HG02840 (cell line): ENCODE data around the gene E2F4.

Experiments
- ATAC-seq: cut with Tn5 transposase; IDR thresholded peaks from one replicate; pipeline ENCODE4 v1.9.1; 2021; ENCODE audit warnings: mild to moderate bottlenecking, moderate library complexity, moderate number of reproducible peaks; ENCODE audit not compliant: unreplicated experiment, low FRiP score

The E2F4 gene, protein sequence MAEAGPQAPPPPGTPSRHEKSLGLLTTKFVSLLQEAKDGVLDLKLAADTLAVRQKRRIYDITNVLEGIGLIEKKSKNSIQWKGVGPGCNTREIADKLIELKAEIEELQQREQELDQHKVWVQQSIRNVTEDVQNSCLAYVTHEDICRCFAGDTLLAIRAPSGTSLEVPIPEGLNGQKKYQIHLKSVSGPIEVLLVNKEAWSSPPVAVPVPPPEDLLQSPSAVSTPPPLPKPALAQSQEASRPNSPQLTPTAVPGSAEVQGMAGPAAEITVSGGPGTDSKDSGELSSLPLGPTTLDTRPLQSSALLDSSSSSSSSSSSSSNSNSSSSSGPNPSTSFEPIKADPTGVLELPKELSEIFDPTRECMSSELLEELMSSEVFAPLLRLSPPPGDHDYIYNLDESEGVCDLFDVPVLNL

DNA sequence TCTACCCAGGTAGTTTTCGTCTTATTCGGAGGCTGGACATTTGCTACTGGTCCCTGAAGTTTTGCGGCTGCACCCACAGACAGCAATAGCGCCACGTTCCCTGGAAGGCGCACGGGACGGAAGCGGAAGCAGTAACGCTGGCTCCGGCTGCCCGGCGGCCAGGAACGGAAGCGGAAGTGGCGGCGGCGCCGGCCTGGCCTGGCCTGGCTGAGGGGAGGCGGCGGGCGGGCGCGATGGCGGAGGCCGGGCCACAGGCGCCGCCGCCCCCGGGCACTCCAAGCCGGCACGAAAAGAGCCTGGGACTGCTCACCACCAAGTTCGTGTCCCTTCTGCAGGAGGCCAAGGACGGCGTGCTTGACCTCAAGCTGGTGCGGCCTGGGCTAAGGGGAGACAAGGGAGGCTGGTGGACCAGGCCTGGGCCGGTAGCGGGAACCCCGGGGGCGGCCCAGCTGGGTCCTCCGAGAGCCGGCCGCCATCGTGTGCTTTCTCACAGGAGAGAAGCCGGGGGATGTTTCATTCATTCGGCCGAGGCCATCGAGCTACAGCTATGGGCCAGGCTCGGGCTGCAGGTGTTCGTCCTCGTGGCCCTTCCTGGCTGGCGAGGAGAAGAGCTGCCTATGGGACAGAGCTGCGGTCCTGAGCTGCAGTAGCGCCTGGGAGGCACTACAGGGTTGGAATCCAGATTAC, at the start of gene E2F4:
E2F4 (plus strand) TSS at position 161 of the 687 bp plus-strand sequence; CDS start at position 234, 73 bp downstream.
- peak; percentile 84 for ATAC-seq

DNA sequence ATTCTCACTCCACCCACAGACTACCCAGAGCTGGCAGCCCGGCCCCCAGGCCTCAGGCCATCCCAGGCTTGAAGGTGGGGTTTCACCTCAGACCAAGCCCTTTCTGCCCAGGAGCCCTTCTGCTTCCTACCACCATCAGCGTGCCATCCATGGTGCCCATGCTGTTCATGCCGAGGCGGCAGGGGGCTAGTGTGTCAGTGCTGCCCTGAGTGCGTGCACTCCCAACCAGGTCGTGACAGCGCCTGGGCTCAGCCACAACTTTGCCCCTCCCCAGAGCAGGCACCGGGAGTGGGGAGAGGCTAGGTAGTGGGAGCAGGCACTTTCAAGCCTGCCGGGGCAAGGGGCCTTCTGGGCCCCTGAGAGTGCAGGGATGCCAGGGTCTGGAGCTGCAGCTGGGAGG, 49.6 kb upstream of the E2F4 start:
- ATAC-seq: no peak

DNA sequence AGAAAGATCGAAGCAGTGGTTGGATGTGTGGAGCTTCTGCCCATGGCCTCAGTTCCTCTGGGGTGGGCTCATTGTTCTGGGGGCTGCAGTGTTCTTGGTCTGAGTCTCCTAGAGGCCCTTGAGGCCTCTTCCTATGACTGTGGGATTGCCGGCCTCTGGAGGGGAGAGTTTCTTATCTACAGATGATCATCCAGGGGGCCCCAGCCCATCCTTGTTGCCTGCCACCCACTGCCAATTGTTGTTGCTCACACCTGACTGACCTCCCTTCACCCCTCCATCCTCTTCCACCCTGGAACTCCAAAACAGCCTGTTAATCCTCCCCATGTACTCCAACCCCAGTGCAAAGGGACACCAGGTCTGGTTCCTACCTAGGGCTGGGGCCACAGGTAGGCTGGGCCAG, 47.0 kb upstream of the E2F4 start:
- no peak for ATAC-seq

DNA sequence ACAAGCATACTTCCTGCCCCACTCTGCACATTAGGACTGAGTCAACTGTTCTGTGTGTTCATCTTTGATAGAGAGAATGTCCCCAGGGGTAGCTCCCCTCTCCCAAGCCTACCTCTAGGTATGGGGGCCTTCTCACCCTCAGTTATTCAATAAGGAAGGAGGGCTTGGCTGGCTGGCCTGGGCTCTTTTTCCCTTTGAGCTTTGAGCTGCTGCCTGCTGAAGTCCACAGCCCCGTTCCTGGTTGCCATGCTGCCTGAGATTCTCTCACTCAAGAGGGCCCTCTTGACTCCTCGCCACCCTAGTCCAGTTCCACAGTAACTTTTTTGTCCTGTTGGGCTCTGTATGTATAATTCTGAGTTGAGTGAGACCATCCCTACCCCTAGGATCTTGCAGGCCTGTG, 46.2 kb upstream of the E2F4 start:
- no peak for ATAC-seq

DNA sequence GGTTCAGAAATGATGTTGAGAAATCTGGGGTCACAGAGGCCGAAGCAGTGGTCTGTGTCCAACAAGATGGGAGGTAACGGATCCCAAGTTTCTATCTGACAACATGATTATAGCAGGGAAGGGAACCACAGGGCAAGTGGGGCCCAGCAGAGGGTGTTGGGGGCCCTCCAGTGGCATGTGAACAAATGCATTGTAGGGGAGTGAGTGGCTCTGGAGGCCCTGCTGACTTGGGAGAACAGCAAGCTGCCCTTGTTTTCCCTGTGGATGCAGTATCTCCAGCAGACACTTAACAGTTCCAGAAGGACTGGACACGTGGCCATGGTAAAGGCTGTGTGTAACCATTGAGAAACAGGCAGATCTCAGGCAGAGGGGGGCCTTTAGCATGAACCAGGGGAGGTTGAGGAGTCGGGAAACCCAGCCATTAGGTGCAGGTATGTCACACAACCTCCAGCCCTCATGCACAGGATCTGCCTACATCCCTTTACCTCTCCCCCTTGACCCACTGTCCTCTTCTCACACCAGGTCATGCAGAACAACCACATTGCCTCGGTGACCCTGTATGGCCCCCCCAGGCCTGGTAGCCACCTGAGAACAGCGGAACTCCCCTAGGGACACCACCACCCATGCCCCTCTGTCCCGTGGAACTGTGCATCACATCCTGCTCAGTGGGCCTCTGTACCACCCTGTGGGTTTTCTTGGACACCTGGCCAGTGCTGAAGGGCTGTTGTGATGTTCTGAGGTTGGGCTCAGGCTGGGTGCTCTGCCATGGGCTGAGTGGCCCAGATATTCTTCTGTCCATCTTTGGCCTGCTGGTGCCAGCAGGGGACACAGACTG, 45.2 kb upstream of the E2F4 start:
- ATAC-seq: no peak

DNA sequence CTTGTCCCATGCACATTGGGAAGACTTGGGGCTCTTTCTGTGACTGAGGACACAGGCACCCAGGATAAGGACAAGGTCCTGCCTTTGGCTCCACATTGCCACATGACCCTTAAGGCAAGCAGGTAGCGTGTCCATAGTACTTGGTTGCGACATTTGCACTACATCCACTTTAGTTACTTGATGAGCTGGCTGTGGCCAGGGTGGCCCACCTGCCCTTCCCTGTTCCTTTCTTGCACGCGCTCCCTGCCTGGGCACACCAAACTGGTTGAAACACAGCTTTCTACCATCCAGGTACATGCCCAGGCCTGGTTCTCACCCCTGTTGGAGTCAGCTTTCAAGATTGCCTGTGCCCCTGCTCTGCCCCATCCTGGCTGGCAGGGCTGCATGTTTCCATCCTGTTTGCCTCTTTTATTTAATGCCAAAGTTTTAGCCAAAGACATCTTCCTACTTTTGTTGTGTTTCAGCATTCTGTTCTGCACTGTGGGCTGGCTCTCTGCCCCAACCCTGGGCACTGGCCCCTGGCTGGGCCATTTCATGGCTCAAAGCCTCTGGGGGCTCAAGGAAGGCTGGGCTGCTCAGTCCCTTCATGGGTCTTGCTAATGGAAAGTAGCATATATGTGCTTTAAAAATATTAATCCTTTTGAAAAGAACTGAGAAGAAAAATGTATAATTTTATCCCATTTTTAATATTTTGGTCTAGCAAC, 44.4 kb upstream of the E2F4 start:
- no peak for ATAC-seq

DNA sequence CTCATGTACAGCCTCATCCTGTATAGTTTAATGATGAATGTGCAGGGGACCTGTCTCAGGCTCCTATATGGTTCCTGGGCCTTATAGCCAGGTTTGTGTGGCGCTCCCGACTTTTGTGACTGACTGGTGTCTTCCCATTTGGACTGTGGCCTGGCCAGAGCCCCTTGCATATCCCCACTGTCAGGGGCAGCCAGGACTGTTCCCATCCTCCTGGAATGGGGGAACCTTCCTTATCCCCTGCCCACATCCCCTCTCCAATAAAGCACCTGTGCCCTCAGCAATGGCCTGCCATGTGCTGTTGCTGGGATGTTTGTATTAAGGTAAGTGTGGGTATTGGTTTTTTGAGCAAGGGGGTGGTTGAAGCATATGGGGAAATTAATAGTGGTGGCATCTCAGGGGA, 43.7 kb upstream of the E2F4 start:
- no peak for ATAC-seq

DNA sequence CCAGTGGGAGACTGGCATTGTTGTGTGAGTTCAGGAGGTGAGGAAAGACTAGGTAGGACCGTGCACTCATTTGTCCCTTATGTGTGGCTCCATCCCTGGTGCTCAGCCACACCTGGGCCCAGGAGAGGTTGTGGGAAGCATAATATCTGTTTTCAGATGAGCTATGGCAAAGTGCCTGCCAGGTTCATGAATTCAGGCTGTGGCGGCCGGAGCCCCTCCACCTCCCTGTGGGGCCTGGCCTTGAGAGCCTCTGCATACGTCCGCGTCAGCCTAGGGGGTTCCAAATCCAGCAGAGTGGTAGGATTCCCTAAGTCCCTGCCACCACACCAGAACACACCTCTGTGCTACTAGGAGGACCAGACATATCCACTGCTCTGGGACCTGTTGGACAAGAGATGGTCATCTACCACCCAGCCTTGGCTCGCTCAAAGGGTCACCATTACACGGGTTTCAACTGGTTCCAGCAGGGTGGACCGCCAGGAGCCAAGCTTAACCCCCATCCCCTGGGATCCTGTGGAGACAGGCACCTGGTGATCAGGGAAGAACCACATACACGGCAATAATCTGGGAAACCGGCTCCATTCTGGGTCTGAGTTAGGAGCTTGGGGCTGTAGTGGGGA, 43.2 kb upstream of the E2F4 start:
- ATAC-seq: no peak

DNA sequence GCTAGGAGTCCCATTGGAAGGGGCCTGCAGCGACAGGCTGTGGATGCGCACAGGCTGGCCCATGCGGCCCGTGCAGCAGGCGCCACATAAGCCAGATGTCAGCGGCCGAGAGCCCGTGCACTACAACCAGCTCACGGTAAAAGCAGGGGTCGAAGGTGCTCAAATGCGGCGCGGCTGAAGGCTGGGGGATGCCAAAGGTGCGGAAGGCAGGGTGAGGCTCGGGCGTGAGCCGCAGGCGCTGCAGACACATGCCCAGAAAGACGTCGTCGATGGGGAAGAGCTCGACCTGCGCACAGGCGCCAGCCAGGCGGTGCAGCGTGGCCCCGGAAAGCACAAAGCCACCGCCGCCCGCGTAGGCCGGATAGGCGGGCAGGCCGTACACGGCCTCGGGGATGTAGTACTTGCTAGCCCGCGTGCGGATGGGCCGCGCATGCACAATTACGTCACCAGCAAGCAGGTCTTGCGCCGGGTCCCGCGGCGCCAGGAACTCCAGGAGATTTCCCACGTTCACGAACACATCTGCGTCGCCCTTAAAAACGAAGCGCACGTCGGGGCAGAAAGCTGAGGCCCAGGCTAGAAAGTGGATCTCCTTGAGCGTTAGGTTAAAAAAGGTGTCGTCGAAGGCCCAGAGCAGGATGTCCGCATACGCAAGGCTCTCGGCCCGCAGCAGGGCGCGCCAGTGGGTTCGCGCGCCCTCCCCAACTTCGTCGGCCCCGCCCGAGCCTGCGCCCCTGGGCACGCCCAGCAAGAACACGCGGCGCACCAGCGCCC, 42.5 kb upstream of the E2F4 start:
- no peak for ATAC-seq

DNA sequence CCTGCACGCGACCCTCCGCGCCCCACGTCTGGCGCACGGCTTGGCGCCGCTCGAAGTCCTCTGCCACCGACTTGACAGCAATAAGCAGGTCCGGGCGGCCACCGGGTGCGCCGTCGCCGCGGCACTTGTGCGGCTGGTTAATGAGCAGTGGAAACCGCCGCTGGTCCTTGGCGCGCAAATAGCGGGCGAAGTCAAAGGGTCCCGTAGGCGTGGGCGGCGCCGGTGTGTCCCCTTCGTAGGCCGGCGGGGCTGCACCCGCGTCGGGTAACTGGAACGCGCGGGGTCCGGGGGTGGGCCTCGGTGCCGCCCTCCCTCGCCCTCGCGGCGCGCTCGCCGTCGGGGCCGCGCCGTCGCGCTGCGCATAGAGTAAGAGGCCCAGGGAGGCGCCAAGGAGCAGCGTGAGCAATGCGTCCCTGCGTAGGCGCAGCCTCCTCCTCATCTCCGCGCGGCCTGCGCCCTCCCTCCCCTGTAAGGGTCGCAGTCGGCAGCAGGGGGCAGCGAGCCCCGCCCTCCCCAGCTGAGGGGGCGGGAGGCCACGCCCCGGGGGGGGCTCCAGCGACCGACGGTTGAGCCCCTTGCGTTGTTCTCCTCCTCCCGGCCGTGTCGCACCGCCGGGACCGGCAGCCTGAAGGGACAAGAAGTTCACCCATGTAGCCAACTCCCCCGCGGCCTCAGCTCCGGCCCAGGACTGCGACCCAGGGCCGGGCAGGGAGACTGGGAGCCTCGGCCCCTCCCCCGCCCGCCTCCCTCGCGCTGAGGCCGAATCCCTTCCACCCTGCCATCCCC, 41.7 kb upstream of the E2F4 start:
- ATAC-seq: no peak

DNA sequence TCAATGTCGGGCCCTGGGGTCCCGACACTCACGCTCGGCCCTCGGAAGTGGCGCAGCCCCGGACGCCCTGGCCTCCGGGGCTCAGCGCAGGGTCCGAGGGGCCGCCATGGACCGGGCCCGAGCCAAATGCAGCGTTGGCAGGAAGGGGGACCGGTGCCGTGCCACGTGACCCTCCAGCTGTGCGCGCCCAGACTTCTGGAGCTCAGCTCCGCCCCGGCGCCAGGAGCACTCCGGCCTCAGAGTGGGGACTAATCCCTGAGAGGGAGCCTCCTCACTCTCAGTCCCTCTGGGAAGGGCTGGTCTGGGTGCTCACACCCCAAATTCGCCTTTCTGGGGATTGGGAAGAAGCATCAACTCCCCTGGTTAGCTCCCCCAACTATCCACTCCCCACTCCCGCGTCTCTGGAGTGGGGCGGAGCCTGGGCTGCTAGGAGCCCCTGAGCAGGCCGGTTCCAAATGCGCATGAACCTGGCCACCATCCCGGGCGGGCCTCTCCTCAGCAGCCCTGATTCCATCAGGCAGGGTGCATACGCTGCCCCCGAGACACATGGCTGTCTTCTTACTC, 41.0 kb upstream of the E2F4 start, which contains the start of gene B3GNT9:
B3GNT9 (minus strand) TSS at position 166 of the 564 bp plus-strand sequence. CDS start 513 bp downstream, outside the sequence.
- no peak for ATAC-seq

DNA sequence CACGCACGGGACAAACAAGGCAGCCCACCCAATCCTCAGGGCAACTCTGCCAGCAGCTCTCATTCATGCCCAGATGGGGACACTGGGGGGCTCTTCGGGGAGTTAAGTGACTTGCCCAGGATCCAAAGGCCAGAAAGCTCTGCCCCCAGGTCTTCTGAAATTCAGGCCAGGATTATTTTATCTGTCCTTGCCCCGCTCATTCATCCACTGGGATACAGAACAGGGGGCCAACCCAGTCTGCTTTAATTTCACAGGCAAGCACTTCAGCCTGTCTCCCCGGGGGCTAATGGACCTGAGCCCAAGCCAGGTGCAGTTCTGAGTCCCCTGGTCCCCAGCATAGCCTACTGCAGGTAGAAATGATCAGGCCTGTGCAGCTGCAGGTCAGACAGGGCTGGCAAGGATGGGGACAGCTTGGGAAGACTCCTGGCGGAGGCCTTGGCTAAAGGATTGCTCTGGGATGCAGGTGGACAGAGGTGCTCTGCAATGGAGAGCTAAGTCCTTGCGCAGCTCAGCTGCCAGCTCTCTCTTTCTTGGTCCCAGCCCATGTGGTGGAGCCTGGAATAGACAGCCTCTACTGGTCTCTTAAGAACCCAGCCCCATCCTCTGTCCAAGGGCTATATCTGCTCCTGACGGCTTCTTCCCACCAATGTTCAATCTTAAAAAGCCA, 40.4 kb upstream of the E2F4 start:
- no peak for ATAC-seq

DNA sequence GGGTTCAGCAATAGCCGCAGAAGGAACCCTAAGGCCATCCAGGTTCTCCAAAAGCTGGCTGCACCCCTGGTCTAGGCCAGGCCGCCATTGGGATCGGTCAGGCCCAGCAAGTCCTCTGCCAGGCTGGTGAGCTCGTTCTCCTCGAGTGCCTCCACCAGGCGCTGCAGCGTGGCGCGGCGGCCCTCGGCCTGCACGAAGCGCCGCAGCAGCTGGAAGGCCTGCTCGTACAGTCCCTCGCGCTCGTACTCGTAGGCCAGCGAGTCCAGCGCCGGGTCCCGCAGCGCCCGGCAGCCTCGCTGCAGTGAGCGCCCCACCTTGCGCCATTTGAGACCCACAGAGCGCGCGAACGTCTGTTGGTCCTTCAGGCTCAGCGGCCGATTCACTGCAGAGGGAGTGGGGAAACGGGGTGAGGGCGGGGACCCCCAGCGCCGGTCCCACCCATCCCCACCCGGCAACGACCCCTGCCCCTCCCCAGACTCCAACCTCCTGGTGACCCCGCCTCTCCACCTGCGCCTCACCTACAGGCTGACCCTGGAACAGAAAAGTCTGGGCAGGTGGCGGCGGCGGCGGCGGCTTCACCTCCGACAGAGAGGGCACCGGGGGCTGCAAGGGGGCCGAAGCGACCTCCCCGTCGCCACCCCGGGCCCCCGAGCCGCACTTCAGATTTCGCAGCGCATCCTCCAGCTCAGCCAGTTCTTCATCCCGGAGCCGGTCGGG, 37.2 kb upstream of the E2F4 start:
- ATAC-seq: no peak

DNA sequence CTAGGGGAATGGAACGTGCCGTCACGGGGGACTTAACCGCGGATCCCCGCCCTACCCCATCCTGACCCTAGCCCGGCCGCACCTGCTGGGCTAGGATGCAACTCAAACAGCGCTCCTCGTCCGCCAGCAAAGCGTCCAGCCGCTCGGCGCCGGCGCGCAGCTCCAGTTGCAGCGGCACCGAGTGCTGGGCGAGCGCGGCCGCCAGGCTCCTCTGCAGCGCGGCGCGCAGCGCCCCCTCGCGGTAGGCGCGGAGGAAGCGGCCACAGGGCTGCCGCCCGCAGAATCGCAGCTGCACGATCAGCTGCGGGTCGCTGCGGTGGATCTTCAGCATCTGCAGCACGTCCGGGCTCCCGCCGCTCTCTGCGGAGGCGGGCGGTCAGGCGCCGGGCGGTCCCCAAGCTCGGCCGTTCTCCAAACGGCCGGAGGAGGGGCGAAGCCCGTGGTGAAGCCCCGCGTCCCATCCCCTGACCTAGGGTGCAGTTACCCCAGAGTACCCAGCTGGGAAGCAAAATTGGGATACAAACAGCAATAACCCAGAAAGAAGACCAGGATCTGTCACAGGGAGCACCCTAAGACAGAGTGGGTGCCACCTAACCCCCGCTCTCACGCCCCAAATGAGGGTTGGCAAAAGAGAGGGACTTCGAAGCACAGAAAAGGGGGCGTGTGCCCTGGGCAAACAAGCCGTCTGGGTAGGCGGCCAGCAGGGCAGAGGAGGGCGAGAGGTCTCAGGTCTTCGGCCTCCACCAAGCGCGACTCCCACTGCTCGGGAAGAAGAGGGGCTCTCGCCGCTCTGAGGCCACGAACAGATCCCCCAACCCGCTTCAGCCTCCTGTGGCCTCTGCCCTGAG, 36.4 kb upstream of the E2F4 start:
- ATAC-seq: no peak

DNA sequence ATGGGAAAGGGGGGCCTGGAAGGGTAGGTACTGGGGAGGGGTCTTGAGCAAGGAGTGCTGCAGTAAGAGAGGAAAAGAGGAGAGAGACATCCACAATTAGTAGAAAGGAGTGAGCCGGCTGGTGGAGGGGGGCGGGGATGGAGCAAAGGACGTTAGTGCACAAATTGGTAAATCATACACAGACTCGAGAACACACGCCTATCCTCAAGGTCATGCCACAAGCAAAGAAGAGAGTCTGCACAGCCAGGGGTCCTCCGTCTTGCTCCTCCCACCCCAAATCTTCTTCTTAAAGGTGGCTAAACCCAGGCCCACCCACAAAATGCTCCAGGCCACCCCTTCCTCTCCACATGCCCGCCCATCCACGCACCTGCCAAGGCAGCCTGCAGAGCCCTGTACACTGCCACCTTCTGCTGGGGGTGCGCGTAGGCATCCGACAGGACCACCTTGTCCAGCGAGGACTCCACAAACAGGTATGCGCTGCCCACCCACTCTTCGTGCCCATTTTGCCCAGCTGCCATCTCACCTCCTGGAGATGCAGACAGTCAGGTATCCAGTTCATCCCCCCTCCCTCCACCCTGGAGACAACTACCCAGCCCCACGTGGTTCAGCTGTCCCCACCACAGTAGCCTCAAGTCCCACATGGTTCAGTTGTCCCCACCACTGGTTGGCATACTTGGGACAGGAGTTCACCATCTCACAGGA, 35.7 kb upstream of the E2F4 start:
- ATAC-seq: no peak
